ENCODE measurements around the gene TGM5.
"Not testable (repeated sequence)": the region's sequence is repeated elsewhere in the genome, so short reads cannot be mapped to it uniquely, and the experiment has no call there.

Gene TGM5

GRCh38 chr15:43246261-43246774, 20.4 kb downstream of the TGM5 start:
- no peak for DNase-seq (ENCODE audit: extremely low read depth in 1 of 2, low read depth in 1 of 2)

DNA sequence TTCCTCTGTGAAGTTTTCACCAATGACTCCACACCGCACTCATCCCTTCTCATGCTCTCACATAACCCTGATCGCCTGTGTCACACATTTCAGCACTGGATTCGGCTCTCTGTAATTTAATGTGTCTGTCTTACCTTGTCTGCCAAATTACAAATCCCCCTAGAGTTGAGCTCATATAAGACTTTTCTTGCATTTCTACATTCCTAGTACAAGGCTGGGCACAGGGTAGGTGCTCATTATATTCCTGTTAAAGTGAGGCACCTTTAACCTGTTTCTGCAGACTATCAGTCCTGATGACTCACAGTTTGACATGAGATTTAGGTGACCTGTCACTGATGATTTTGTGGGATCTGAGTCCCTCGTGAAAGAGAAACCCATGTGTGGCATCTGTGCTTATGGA, 22.6 kb downstream of the TGM5 start:
- DNase-seq (ENCODE audit: extremely low read depth in 1 of 2, low read depth in 1 of 2) = no peak

- DNase-seq (ENCODE audit: extremely low read depth in 1 of 2, low read depth in 1 of 2) = no peak
Measured at GRCh38 chr15:43243020-43243645, 23.6 kb downstream of the TGM5 start.

DNA sequence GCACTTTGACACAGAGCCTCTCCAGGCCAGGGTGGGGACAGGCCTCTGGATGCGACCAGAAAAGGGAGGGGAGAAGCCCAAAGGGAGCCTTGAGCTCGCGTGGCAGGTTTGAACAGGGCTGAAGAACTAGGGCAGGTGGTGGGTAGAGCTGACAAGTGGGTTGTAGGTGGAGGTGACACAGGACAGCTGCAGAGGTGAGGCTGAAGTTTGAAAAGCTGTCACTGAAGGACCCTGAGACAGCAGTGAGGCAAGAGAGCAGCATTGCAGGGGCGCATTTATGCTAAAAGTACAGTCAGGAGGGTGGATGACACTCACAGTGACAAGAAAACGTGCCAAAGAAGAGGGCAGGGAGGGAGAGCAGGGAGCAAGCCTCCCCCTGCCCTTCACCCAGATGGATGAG, 24.1 kb downstream of the TGM5 start:
- DNase-seq (ENCODE audit: extremely low read depth in 1 of 2, low read depth in 1 of 2) = no peak

GRCh38 chr15:43241100-43241499, 25.6 kb downstream of the TGM5 start:
- DNase-seq (ENCODE audit: extremely low read depth in 1 of 2, low read depth in 1 of 2) = no peak

GRCh38 chr15:43239732-43240491, 26.8 kb downstream of the TGM5 start:
- no peak for DNase-seq (ENCODE audit: extremely low read depth in 1 of 2, low read depth in 1 of 2)

GRCh38 chr15:43238671-43239131, 28.0 kb downstream of the TGM5 start:
- no peak for DNase-seq (ENCODE audit: extremely low read depth in 1 of 2, low read depth in 1 of 2)

DNA sequence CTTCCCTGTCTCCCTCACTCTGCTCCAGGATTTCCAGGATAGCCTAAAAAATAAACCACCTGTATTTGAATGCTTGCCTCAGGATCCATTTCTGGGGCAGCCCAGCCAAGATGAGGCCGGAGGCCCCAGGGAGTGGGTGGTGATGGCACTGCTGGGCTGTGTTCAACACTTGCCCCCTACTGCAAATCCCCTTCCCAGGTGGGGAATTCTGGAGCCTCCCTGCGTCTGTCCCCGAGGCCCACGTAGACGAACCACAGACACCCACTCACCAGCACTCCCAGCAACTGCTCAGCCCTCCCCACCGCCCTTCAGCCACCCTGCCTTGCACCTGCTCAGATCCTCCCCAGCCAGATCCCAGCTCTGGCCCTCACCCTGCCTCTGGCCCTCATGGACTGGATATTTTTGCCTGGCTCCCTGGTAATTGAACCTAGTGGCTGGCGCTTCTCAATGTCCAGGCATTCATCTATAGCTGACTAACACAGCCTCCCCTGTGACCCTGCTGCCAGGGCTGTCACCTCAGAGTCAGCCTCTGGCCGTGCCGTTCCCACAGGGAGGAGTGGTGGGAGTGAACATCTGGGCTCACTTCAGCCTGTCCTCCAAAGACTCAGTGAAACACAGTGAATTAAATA, 28.8 kb downstream of the TGM5 start:
- no peak for DNase-seq (ENCODE audit: extremely low read depth in 1 of 2, low read depth in 1 of 2)

- DNase-seq (ENCODE audit: extremely low read depth in 1 of 2, low read depth in 1 of 2) = no peak
Measured at GRCh38 chr15:43235536-43235935, 31.2 kb downstream of the TGM5 start.

DNA sequence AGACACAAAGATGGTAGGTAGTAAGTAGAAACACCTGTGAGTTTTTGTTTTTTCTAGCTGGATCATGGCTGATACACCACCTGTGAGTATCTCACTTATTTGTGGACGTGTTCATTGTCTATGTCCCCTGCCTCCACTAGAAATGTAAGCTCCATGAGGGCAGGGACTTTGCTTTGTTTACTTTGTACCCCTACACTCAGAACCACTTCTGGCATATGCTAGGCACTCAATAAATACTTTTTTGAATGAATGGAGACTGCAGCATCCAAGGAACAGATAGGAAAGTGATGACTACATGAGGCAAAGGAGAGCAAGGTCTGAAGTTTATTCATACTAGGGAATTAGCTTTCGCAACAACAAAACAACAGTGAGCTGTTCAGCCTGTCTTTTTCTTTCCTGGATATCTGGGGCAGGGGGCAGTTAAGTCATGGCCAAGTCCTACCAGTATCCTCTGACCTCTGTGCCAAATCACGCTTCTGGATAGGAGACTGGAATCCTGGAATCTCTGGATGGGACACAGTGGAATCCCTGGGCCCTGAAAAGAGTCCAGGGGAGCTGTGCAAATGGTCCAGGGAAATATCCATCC, 34.3 kb downstream of the TGM5 start:
- DNase-seq (ENCODE audit: extremely low read depth in 1 of 2, low read depth in 1 of 2) = no peak

DNA sequence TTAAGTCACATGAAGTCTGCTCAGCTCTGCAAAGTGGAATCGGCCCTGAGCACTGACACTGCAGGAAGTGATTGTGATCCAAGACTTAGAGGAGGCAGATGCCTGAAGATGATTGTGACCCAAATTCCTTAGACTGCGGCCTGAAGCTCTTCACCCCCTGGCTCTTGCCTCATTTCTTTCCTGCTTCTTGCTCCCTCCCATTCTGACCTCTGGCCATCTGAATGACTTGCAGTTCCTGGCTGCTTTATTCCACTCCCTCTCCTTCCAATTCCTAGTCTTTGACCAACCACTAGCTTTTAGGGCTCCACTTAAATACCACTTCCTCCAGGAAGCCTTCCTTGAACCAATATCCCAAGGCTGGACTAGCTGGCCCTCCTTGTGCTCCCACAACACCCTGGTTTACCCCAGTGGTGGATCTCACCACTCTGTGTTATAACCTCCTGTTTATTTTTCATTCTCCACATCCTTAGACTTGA, 36.0 kb downstream of the TGM5 start:
- no peak for DNase-seq (ENCODE audit: extremely low read depth in 1 of 2, low read depth in 1 of 2)

GRCh38 chr15:43229977-43230376, 36.8 kb downstream of the TGM5 start:
- no peak for DNase-seq (ENCODE audit: extremely low read depth in 1 of 2, low read depth in 1 of 2)

GRCh38 chr15:43226436-43227305, 40.1 kb downstream of the TGM5 start:
- DNase-seq (ENCODE audit: extremely low read depth in 1 of 2, low read depth in 1 of 2) = no peak

DNA sequence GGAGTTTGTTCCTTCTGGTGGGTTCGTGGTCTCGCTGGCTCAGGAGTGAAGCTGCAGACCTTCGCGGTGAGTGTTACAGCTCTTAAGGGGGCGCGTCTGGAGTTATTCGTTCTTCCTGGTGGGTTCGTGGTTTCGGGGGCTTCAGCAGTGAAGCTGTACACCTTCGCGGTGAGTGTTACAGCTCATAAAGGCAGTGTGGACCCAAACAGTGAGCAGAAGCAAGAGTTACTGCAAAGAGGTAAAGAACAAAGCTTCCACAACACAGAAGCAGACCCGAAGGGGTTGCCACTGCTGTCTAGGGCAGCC, 40.8 kb downstream of the TGM5 start:
- DNase-seq (ENCODE audit: extremely low read depth in 1 of 2, low read depth in 1 of 2) = not testable (repeated sequence)

DNA sequence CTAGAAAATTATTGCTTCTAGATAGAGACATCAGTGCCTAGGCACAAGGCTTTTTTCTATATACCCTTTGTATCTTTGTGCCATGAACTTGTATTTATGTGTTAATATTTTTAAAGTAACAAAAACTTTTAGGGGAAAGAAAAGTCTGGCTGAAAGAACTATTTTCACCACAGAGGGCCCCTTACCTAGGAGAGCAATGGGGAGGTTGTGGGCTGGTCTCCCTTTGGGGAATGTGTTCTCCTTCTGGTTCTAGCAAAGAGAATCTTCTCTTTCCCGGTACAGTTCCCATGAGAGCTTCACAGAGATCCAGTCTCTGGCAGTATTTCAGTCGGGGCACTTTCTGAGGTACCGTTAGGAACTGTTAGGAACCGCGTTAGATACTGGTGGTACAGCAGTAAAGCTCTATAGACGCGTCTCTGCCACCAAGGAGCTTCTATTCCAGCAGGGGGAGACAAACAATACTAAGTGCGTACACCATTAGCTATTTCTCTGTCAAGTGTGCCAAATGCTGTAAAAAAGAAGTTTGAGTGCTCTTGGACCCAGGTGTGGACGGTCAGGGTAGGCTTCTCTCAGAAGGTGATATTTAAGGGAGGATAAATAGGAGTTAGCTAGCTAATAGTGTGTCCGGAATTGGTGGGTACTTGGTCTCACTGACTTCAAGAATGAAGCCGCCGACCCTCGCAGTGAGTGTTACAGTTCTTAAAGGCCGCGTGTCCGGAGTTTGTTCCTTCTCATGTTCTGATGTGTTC, 41.4 kb downstream of the TGM5 start:
- DNase-seq (ENCODE audit: extremely low read depth in 1 of 2, low read depth in 1 of 2) = no peak

GRCh38 chr15:43221422-43221821, 45.3 kb downstream of the TGM5 start:
- DNase-seq (ENCODE audit: extremely low read depth in 1 of 2, low read depth in 1 of 2) = no peak

GRCh38 chr15:43220991-43221403, 45.7 kb downstream of the TGM5 start, which contains the start of gene EPB42:
EPB42 (minus strand) TSS chr15:43221018; CDS start chr15:43220825, 193 bp downstream.
- DNase-seq (ENCODE audit: extremely low read depth in 1 of 2, low read depth in 1 of 2) = no peak

GRCh38 chr15:43219929-43220928, 46.5 kb downstream of the TGM5 start:
- no peak for DNase-seq (ENCODE audit: extremely low read depth in 1 of 2, low read depth in 1 of 2)
